Frontal cortex (tissue), 4 donors: ENCODE measurements around the gene RNF186. TPM values are rescaled to one million over a fixed set of nuclear protein-coding genes. Genes with fewer than 3 reads are reported as not detected.
"Not testable (repeated sequence)": the region's sequence is repeated elsewhere in the genome, so short reads cannot be mapped to it uniquely, and the experiment has no call there.

Source experiments
- DNase-seq, 2 donors: peaks; one replicate each; pipeline ENCODE4 v3.0.0; 2012; ENCODE audit warnings: low spot score in 2 of 2
- FAIRE-seq: peaks from 2 replicates; lab custom pipeline; 2012; peaks lifted over from hg19 to GRCh38; lab: Jason Lieb, UNC
- total RNA-seq: library from RNA; depleted of rRNA; stranded (reverse); fragments of >200 nt; gene quantifications from one replicate; pipeline ENCODE4 v1.2.3, GENCODE V29; 2014
- donor health status: control.
- donor health status: control.
- donor health status: control.

The RNF186 gene
- total RNA-seq, 1 donor from 2014 or later, result not detected

- DNase-seq (no peak), FAIRE-seq (no peak)
Measured at GRCh38 chr1:19828546-19828945, 13.5 kb upstream of the RNF186 start.

- DNase-seq (no peak), FAIRE-seq (no peak)
Measured at GRCh38 chr1:19825298-19825697, 10.2 kb upstream of the RNF186 start.

- FAIRE-seq, result no peak
- DNase-seq, result no peak
Measured at GRCh38 chr1:19824541-19824940, 9.5 kb upstream of the RNF186 start.

- FAIRE-seq, result no peak
- no peak for DNase-seq
Measured at GRCh38 chr1:19824036-19824435, 9.0 kb upstream of the RNF186 start.

GRCh38 chr1:19819701-19820100, 4.6 kb upstream of the RNF186 start:
- FAIRE-seq (no peak), DNase-seq (no peak)

- DNase-seq, result no peak
- no peak for FAIRE-seq
Measured at GRCh38 chr1:19818324-19818723, 3.2 kb upstream of the RNF186 start.

- no peak for DNase-seq
- FAIRE-seq, result no peak
Measured at GRCh38 chr1:19817160-19817559, 2.1 kb upstream of the RNF186 start.

- FAIRE-seq, DNase-seq: not testable (repeated sequence)
Measured at GRCh38 chr1:19816737-19817086, 1.6 kb upstream of the RNF186 start.

- DNase-seq, result no peak
- FAIRE-seq, result no peak
Measured at GRCh38 chr1:19815801-19816736, 986 bp upstream of the RNF186 start.

- FAIRE-seq (no peak), DNase-seq (no peak)
Measured at GRCh38 chr1:19814244-19814661, 830 bp downstream of the RNF186 start.

- FAIRE-seq (no peak), DNase-seq (no peak)
Measured at GRCh38 chr1:19813643-19813960, 1.5 kb downstream of the RNF186 start.

GRCh38 chr1:19812875-19813642, 2.0 kb downstream of the RNF186 start:
- FAIRE-seq, result no peak
- DNase-seq, result no peak

GRCh38 chr1:19811206-19811851, 3.8 kb downstream of the RNF186 start:
- FAIRE-seq, result no peak
- no peak for DNase-seq

GRCh38 chr1:19809044-19809750, 5.9 kb downstream of the RNF186 start:
- FAIRE-seq (no peak), DNase-seq (no peak)

- no peak for DNase-seq
- no peak for FAIRE-seq
Measured at GRCh38 chr1:19808351-19808750, 6.7 kb downstream of the RNF186 start.

- FAIRE-seq, result no peak
Measured at GRCh38 chr1:19804831-19805251, 10.2 kb downstream of the RNF186 start.

GRCh38 chr1:19802269-19802668, 12.8 kb downstream of the RNF186 start:
- DNase-seq (no peak), FAIRE-seq (no peak)

More at GRCh38 chr1:19804831-19805251, 10.2 kb downstream of the RNF186 start:
- no peak for DNase-seq

- no peak for FAIRE-seq
- DNase-seq, result no peak
Measured at GRCh38 chr1:19800076-19800804, 14.8 kb downstream of the RNF186 start.
